CD14-positive monocyte (primary cell): ENCODE data around the gene HSBP1. TPM values are rescaled to one million over a fixed set of nuclear protein-coding genes. Genes with fewer than 3 reads are reported as not detected.

ENCODE experiments used
- DNase-seq, 3 donors: peaks; one replicate each; pipeline ENCODE4 v3.0.0-alpha.2; 2011 to 2022
- H2AFZ ChIP-seq: 2 replicates; pipeline ENCODE4 v1.6.0; 2012; ENCODE audit warnings: mild to moderate bottlenecking, low read depth, low read length, inconsistent platforms; ENCODE audit not compliant: insufficient read depth, poor library complexity, severe bottlenecking
- H3K27ac ChIP-seq, 2 donors: 1 replicate in 1 of 2; 2 replicates in 1 of 2; pipeline ENCODE4 v1.5.1; 2012 to 2013; ENCODE audit warnings: low read length in 2 of 2, control low read depth in 1 of 2, inconsistent platforms in 1 of 2, low read depth in 1 of 2, mild to moderate bottlenecking in 1 of 2
- H3K27me3 ChIP-seq, 2 donors: one replicate each; pipeline versions ENCODE4 v1.6.0 to v1.6.1; 2011 to 2013; ENCODE audit warnings: low read length in 2 of 2; ENCODE audit not compliant: control insufficient read depth in 2 of 2, insufficient read depth in 2 of 2
- H3K36me3 ChIP-seq, 2 donors: replicated peaks in 1 of 2; 1 replicate in 1 of 2; 2 replicates in 1 of 2; pipeline versions ENCODE4 v1.5.1 to v1.6.1; 2012 to 2013; ENCODE audit warnings: low read length in 2 of 2, control low read depth in 1 of 2, inconsistent platforms in 1 of 2, mild to moderate bottlenecking in 1 of 2; ENCODE audit not compliant: insufficient read depth in 2 of 2, control insufficient read depth in 1 of 2
- H3K4me1 ChIP-seq, 2 donors: 1 replicate in 1 of 2; 2 replicates in 1 of 2; pipeline versions ENCODE4 v1.5.1 to v1.6.1; 2012 to 2013; ENCODE audit warnings: low read length in 2 of 2, control low read depth in 1 of 2, inconsistent platforms in 1 of 2, mild to moderate bottlenecking in 1 of 2, moderate library complexity in 1 of 2; ENCODE audit not compliant: insufficient read depth in 2 of 2, control insufficient read depth in 1 of 2
- H3K4me2 ChIP-seq: replicated peaks from 2 replicates; pipeline ENCODE3; 2012; ENCODE audit warnings: low read length, moderate library complexity, mild to moderate bottlenecking; ENCODE audit not compliant: poor library complexity, severe bottlenecking; ENCODE audit errors: extremely low read depth
- H3K4me3 ChIP-seq, 3 experiments: fragments of 200-600 bp in 1 of 3; sonication (generic) in 1 of 3; replicated peaks in 1 of 3; 1 replicate in 2 of 3; 2 replicates in 1 of 3; pipeline ENCODE4 v1.5.1; 2011 to 2013; ENCODE audit warnings: low read length in 3 of 3, mild to moderate bottlenecking in 3 of 3, control low read depth in 2 of 3, low read depth in 2 of 3, inconsistent platforms in 1 of 3, moderate library complexity in 1 of 3
- H3K79me2 ChIP-seq: 2 replicates; pipeline ENCODE4 v1.6.0; 2012; ENCODE audit warnings: mild to moderate bottlenecking, control low read depth, inconsistent platforms, low read length, moderate library complexity; ENCODE audit not compliant: insufficient read depth
- H3K9ac ChIP-seq: 2 replicates; pipeline ENCODE4 v1.6.0; 2017; ENCODE audit warnings: low read length, mild to moderate bottlenecking; ENCODE audit not compliant: insufficient read depth, poor library complexity, severe bottlenecking
- H3K9me3 ChIP-seq, 2 donors: replicated peaks in 1 of 2; 1 replicate in 1 of 2; 2 replicates in 1 of 2; pipeline versions ENCODE4 v1.5.1 to v1.6.1; 2012 to 2013; ENCODE audit warnings: low read length in 2 of 2, control low read depth in 1 of 2; ENCODE audit not compliant: control insufficient read depth in 1 of 2, insufficient read depth in 1 of 2
- H4K20me1 ChIP-seq: 2 replicates; pipeline ENCODE4 v1.6.0; 2012; ENCODE audit warnings: mild to moderate bottlenecking, low read length, control low read depth, moderate library complexity; ENCODE audit not compliant: insufficient read depth
- H3K27ac Mint-ChIP-seq, 7 donors: one replicate each; pipeline ENCODE4 v1.8.0; 2020; ENCODE audit warnings: mild to moderate bottlenecking in 7 of 7, mixed read lengths in 7 of 7, moderate library complexity in 6 of 7, inconsistent platforms in 2 of 7
- H3K27me3 Mint-ChIP-seq, 3 donors: one replicate each; pipeline ENCODE4 v1.8.0; 2021 to 2022; ENCODE audit warnings: low read depth in 3 of 3, mild to moderate bottlenecking in 3 of 3, mixed read lengths in 3 of 3, moderate library complexity in 3 of 3, inconsistent platforms in 1 of 3
- H3K36me3 Mint-ChIP-seq, 2 donors: one replicate each; pipeline ENCODE4 v1.8.0; 2020; ENCODE audit warnings: mixed read lengths in 2 of 2, inconsistent platforms in 1 of 2, mild to moderate bottlenecking in 1 of 2
- H3K4me1 Mint-ChIP-seq: one replicate; pipeline ENCODE4 v1.8.0; 2020; ENCODE audit warnings: mild to moderate bottlenecking, mixed read lengths
- H3K4me3 Mint-ChIP-seq, 2 donors: one replicate each; pipeline ENCODE4 v1.8.0; 2020; ENCODE audit warnings: mild to moderate bottlenecking in 2 of 2, mixed read lengths in 2 of 2, moderate library complexity in 1 of 2
- H3K9me3 Mint-ChIP-seq, 7 donors: one replicate each; pipeline ENCODE4 v1.8.0; 2020 to 2022; ENCODE audit warnings: mixed read lengths in 7 of 7, mild to moderate bottlenecking in 6 of 7, moderate library complexity in 6 of 7, inconsistent platforms in 2 of 7
- CTCF ChIP-seq: fragments of 200-600 bp; IDR thresholded peaks from one replicate; pipeline ENCODE4 v1.8.0; 2022; ENCODE audit warnings: antibody characterized with exemption, mild to moderate bottlenecking
- WGBS: methylation state at CpG from one replicate; pipeline ENCODE4 v1.1.5; 2013; ENCODE audit warnings: missing lambda C conversion rate; ENCODE audit not compliant: insufficient coverage; 5-methylcytosine and 5-hydroxymethylcytosine counted together
- intact Hi-C, 2 donors: fragments of 100-400 bp; cut with micrococcal nuclease; formaldehyde crosslinking; loops; one replicate each; pipeline versions ENCODE4 v1.15.0 to v1.15.1; 2023
- polyA plus RNA-seq, 3 donors: library from polyadenylated mRNA; depleted of rRNA in 1 of 3; unstranded in 2 of 3; stranded (reverse) in 1 of 3; fragments of 300-500 nt in 2 of 3; fragments of >200 nt in 1 of 3; fragmentation: Illumina TruSeq in 2 of 3; gene quantifications; 1 replicate in 2 of 3; 2 replicates in 1 of 3; pipeline ENCODE4 v1.2.3, GENCODE V29; 2012 to 2021

HSBP1 gene
- polyA plus RNA-seq, 3 donors, result 16.9 to 194 (median 178) TPM

- no peak for TF ChIP-seq CTCF
- H3K9me3 Mint-ChIP-seq, result no peaks in the 10 kb centered on the region
- no peak overlapping the region for H3K9ac ChIP-seq
Measured at GRCh38 chr16:83840060-83840617, 32.4 kb downstream of the HSBP1 start.

GRCh38 chr16:83842291-83842690 lies 34.5 kb downstream of the HSBP1 start:
- intact Hi-C loops, result no loop called here
- H3K9me3 ChIP-seq, result no peaks in the 10 kb centered on the region

More at GRCh38 chr16:83840060-83840617, 32.4 kb downstream of the HSBP1 start:
- Histone ChIP-seq H3K27ac (no peak overlapping the region), H3K36me3 (no peaks in the 10 kb centered on the region), H3K4me1 (peaks cover 41 to 52% of the 10 kb centered on the region in 2 donors), H3K4me2 (no peak overlapping the region), H3K9me3 (no peaks in the 10 kb centered on the region), H3K4me3 (no peak overlapping the region), H2AFZ (no peak overlapping the region), H4K20me1 (no peaks in the 10 kb centered on the region), H3K79me2 (no peaks in the 10 kb centered on the region), H3K27me3 (no peaks in the 10 kb centered on the region)
- 86% methylated on average over 4 of the region's 4 CpGs for WGBS
- DNase-seq, result no peak
- Mint-ChIP-seq H3K4me3 (no peak overlapping the region), H3K36me3 (no peaks in the 10 kb centered on the region), H3K4me1 (peaks cover 47% of the 10 kb centered on the region), H3K27ac (no peak overlapping the region), H3K27me3 (peaks cover 0 to 11% (median 7%) of the 10 kb centered on the region in 3 donors)
- intact Hi-C loops, result no loop called here

More at GRCh38 chr16:83842291-83842690, 34.5 kb downstream of the HSBP1 start:
- Histone ChIP-seq H3K4me2 (peak overlapping the region; percentile 74), H3K79me2 (no peaks in the 10 kb centered on the region), H4K20me1 (no peaks in the 10 kb centered on the region), H3K4me3 (peak overlapping the region in 1 of 3 experiments; percentile 63), H3K27me3 (no peaks in the 10 kb centered on the region), H2AFZ (peak overlapping the region; percentile 11), H3K36me3 (no peaks in the 10 kb centered on the region), H3K9ac (no peak overlapping the region), H3K27ac (peak overlapping the region; percentile 34 to 86), H3K4me1 (peaks cover 39 to 61% of the 10 kb centered on the region in 2 donors)
- no peak for TF ChIP-seq CTCF
- Mint-ChIP-seq H3K27ac (peak overlapping the region; percentile 85 to 97 (median 94)), H3K9me3 (no peaks in the 10 kb centered on the region), H3K4me3 (peak overlapping the region in 1 of 2 donors; percentile 81), H3K36me3 (peaks cover 0 to 2% of the 10 kb centered on the region in 2 donors), H3K4me1 (peaks cover 44% of the 10 kb centered on the region), H3K27me3 (peaks cover 0 to 7% (median 6%) of the 10 kb centered on the region in 3 donors)
- 17% methylated on average over 1 of the region's 7 CpGs for WGBS
- peak in 2 of 3 donors; percentile 43 to 46 for DNase-seq
